Tibial nerve (tissue), 4 donors: ENCODE measurements around the gene PHKB.

ENCODE experiments used
- CTCF ChIP-seq, 5 experiments: fragments of 200-600 bp in 3 of 5; fragments of 450-650 bp in 2 of 5; sonication (generic) in 3 of 5; IDR thresholded peaks; one replicate each; pipeline ENCODE4 v1.5.1; 2016 to 2019; ENCODE audit warnings: antibody characterized with exemption in 5 of 5, mild to moderate bottlenecking in 3 of 5, moderate library complexity in 2 of 5
- EP300 ChIP-seq, 2 donors: sonication (generic); formaldehyde crosslinking; IDR thresholded peaks; one replicate each; pipeline ENCODE4 v1.6.1; 2017; ENCODE audit warnings: antibody characterized with exemption in 2 of 2, mild to moderate bottlenecking in 1 of 2

DNA sequence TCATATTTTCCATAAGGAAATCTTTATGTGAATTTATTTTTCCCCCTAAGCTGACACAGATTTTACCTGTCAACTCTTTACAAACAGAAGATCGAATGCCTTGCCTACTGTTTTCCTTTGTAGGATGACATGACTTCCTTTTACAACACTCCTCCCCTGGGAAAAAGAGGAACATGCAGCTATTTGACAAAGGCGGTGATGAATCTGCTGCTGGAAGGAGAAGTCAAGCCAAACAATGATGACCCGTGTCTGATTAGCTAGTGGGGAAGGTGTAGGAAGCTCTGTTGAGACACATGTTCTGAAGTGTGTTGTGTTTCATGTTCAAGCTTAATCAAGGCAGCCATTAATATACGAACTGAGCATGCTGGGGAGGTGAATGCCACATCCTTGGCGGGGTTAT is 238.0 kb downstream of the PHKB start:
- TF ChIP-seq EP300 (IDR thresholded peaks at IDR 0.05) (no peak), CTCF (IDR thresholded peaks at IDR 0.05) (no peak)
